Measurements from ENCODE around the gene KRT31.

Gene KRT31

GRCh38 chr17:41345992-41346391 is 51.4 kb downstream of the KRT31 start:
- no peak for DNase-seq (ENCODE audit: low read depth)
- H3K4me3 ChIP-seq (ENCODE audit: low read length), result no peak overlapping the region
- TF ChIP-seq, protein P1, sequence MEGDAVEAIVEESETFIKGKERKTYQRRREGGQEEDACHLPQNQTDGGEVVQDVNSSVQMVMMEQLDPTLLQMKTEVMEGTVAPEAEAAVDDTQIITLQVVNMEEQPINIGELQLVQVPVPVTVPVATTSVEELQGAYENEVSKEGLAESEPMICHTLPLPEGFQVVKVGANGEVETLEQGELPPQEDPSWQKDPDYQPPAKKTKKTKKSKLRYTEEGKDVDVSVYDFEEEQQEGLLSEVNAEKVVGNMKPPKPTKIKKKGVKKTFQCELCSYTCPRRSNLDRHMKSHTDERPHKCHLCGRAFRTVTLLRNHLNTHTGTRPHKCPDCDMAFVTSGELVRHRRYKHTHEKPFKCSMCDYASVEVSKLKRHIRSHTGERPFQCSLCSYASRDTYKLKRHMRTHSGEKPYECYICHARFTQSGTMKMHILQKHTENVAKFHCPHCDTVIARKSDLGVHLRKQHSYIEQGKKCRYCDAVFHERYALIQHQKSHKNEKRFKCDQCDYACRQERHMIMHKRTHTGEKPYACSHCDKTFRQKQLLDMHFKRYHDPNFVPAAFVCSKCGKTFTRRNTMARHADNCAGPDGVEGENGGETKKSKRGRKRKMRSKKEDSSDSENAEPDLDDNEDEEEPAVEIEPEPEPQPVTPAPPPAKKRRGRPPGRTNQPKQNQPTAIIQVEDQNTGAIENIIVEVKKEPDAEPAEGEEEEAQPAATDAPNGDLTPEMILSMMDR (IDR thresholded peaks at IDR 0.05; ENCODE audit: insufficient read depth, low read depth, low read length, missing control alignments), result no peak
